Fibroblast of lung (primary cell): ENCODE results near the gene DNAH5. TPM values are rescaled to one million over a fixed set of nuclear protein-coding genes. Genes with fewer than 3 reads are reported as not detected.

Experiments used
- DNase-seq, 2 donors: peaks; one replicate each; pipeline versions ENCODE4 v3.0.0 to v3.0.0-alpha.2; 2010; ENCODE audit warnings: low read depth in 2 of 2
- H2AFZ ChIP-seq: 2 replicates; pipeline ENCODE4 v1.5.1; 2012; ENCODE audit warnings: low read length, control low read depth, inconsistent platforms
- H3K27ac ChIP-seq: 2 replicates; pipeline ENCODE4 v1.5.1; 2011; ENCODE audit warnings: low read length, control low read depth; ENCODE audit not compliant: insufficient read depth
- H3K27me3 ChIP-seq: 2 replicates; pipeline ENCODE4 v1.5.1; 2011; ENCODE audit warnings: mild to moderate bottlenecking, low read length; ENCODE audit not compliant: control insufficient read depth, insufficient read depth
- H3K36me3 ChIP-seq: 2 replicates; pipeline ENCODE4 v1.5.1; 2011; ENCODE audit warnings: low read length; ENCODE audit not compliant: control insufficient read depth, insufficient read depth
- H3K4me1 ChIP-seq: 2 replicates; pipeline ENCODE4 v1.5.1; 2011; ENCODE audit warnings: low read length; ENCODE audit not compliant: control insufficient read depth, insufficient read depth; ENCODE audit errors: extremely low read depth
- H3K4me2 ChIP-seq: 2 replicates; pipeline ENCODE4 v1.5.1; 2011; ENCODE audit warnings: low read length, control low read depth; ENCODE audit not compliant: insufficient read depth; ENCODE audit errors: extremely low read depth
- H3K4me3 ChIP-seq, 4 experiments: fragments of 200-600 bp in 1 of 4; sonication (generic) in 1 of 4; replicated peaks in 1 of 4; 2 replicates each; pipeline ENCODE4 v1.5.1; 2011 to 2016; ENCODE audit warnings: low read length in 4 of 4, low read depth in 3 of 4, mild to moderate bottlenecking in 3 of 4, control low read depth in 2 of 4, inconsistent platforms in 1 of 4, mixed read lengths in 1 of 4; ENCODE audit not compliant: insufficient read depth in 1 of 4; ENCODE audit errors: control extremely low read depth in 1 of 4
- H3K79me2 ChIP-seq: 2 replicates; pipeline ENCODE4 v1.5.1; 2012; ENCODE audit warnings: mild to moderate bottlenecking, low read length, inconsistent platforms; ENCODE audit not compliant: control insufficient read depth, insufficient read depth
- H3K9ac ChIP-seq: 2 replicates; pipeline ENCODE4 v1.5.1; 2011; ENCODE audit warnings: mild to moderate bottlenecking, low read length, control low read depth; ENCODE audit not compliant: insufficient read depth
- H3K9me3 ChIP-seq: 2 replicates; pipeline ENCODE4 v1.5.1; 2012; ENCODE audit warnings: low read depth, low read length; ENCODE audit not compliant: control insufficient read depth, insufficient read depth
- H4K20me1 ChIP-seq: 2 replicates; pipeline ENCODE4 v1.5.1; 2011; ENCODE audit warnings: low read length; ENCODE audit not compliant: control insufficient read depth, insufficient read depth; ENCODE audit errors: extremely low read depth
- EZH2 ChIP-seq: IDR thresholded peaks from 2 replicates; pipeline ENCODE4 v1.5.1; 2012; ENCODE audit warnings: low read length, control low read depth, mild to moderate bottlenecking; ENCODE audit errors: missing control alignments
- polyA plus RNA-seq, 2 donors: library from polyadenylated mRNA; depleted of rRNA in 1 of 2; stranded (reverse) in 1 of 2; unstranded in 1 of 2; fragments of >200 nt; gene quantifications; 2 replicates each; pipeline ENCODE4 v1.2.1, GENCODE V29; 2011 to 2012; ENCODE audit warnings: missing spikeins in 1 of 2
- total RNA-seq: library from RNA; depleted of rRNA; stranded (reverse); fragments of >200 nt; gene quantifications from 2 replicates; pipeline ENCODE4 v1.2.1, GENCODE V29; 2014
- TF ChIP-seq, protein P1 (sequence below), 2 donors: IDR thresholded peaks in 1 of 2; conservative IDR thresholded peaks in 1 of 2; 1 replicate in 1 of 2; 2 replicates in 1 of 2; pipeline ENCODE4 v1.5.1; 2011 to 2012; ENCODE audit warnings: low read length in 2 of 2, control low read depth in 1 of 2, inconsistent platforms in 1 of 2, low read depth in 1 of 2, mild to moderate bottlenecking in 1 of 2

The DNAH5 gene
- total and polyA plus RNA-seq, 2 donors (not counting 1 experiment from before 2014, with no cell fraction given): 2.1 to 3.1 TPM

DNA sequence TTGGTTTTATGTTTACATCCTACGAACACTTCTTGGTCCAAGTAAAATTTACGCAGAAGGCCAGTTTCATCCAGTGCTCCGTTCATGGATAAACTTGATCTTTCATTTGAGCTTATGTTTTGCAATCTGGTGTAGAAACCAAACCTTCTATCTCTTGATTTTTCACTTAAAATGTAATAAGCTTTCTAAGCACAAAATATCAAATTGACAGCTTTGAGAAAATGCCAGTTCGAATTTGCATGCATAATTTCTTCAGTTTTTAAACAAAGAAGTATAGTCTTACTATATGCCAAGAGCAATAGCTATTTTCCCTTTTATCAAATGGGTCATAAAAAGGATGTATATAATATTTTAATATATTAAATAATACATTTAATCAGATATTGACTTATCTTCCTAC lies 17.8 kb downstream of the DNAH5 start:
- no peak for DNase-seq
- no peak overlapping the region for H3K4me3 ChIP-seq
- no peak overlapping the region for H3K4me2 ChIP-seq
- TF ChIP-seq, protein P1, sequence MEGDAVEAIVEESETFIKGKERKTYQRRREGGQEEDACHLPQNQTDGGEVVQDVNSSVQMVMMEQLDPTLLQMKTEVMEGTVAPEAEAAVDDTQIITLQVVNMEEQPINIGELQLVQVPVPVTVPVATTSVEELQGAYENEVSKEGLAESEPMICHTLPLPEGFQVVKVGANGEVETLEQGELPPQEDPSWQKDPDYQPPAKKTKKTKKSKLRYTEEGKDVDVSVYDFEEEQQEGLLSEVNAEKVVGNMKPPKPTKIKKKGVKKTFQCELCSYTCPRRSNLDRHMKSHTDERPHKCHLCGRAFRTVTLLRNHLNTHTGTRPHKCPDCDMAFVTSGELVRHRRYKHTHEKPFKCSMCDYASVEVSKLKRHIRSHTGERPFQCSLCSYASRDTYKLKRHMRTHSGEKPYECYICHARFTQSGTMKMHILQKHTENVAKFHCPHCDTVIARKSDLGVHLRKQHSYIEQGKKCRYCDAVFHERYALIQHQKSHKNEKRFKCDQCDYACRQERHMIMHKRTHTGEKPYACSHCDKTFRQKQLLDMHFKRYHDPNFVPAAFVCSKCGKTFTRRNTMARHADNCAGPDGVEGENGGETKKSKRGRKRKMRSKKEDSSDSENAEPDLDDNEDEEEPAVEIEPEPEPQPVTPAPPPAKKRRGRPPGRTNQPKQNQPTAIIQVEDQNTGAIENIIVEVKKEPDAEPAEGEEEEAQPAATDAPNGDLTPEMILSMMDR (conservative IDR thresholded peaks at IDR 0.05 in 1 of 2, IDR thresholded peaks at IDR 0.05 in 1 of 2; ENCODE audit: low read depth in 1 of 2, low read length in 2 of 2): no peak
- TF ChIP-seq EZH2: no peak
- no peaks in the 10 kb centered on the region for H4K20me1 ChIP-seq
- H3K27ac ChIP-seq: no peak overlapping the region
- H3K9me3 ChIP-seq: no peaks in the 10 kb centered on the region
- H3K79me2 ChIP-seq: no peaks in the 10 kb centered on the region
- H3K4me1 ChIP-seq: no peaks in the 10 kb centered on the region
- H3K27me3 ChIP-seq: no peaks in the 10 kb centered on the region
- no peak overlapping the region for H2AFZ ChIP-seq
- no peaks in the 10 kb centered on the region for H3K36me3 ChIP-seq
- no peak overlapping the region for H3K9ac ChIP-seq

DNA sequence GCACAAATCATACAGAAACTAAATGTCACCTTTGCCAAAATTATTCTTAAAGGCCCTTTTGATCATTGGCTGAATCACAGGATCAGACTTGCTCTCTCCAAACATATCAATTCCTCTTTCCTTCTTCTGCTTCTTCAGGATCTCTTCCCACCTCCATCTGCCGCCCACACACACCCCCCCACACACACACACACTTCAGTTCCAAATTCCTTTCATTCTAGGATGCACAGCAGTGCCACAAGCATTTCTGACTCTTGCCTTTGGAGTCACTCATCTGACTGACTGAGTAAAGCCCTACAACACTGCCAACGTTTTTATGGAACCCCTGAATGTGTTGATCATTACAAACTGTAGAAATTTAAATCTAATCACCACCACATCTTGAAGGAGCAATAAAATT lies 22.9 kb downstream of the DNAH5 start:
- H4K20me1 ChIP-seq: no peaks in the 10 kb centered on the region

DNA sequence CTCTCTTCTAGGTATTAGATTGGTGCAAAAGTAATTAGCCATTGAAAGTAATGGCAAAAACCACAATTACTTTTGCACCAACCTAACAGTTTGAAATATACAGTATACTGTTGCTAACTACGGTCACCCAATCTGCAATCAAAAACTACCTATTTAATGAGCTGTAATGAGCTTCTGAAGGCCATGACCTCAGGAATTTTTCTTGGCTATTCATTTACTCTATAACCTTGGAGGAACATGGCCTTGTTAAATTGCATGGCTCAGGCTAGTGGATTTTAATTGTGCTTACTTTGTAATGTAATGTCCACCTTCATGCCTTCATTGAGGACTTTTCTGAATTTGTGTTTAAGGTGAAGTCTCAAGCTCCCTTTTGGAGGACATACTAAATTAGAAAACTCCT lies 24.7 kb downstream of the DNAH5 start:
- TF ChIP-seq, protein P1 (conservative IDR thresholded peaks at IDR 0.05 in 1 of 2, IDR thresholded peaks at IDR 0.05 in 1 of 2; ENCODE audit: low read depth in 1 of 2, low read length in 2 of 2): no peak
- no peak for TF ChIP-seq EZH2
- Histone ChIP-seq H3K4me2 (no peak overlapping the region), H3K79me2 (no peaks in the 10 kb centered on the region), H3K27ac (no peak overlapping the region), H3K4me1 (no peaks in the 10 kb centered on the region), H3K36me3 (no peaks in the 10 kb centered on the region), H3K9ac (no peak overlapping the region), H3K27me3 (no peaks in the 10 kb centered on the region), H2AFZ (no peak overlapping the region), H3K9me3 (no peaks in the 10 kb centered on the region), H4K20me1 (no peaks in the 10 kb centered on the region), H3K4me3 (no peak overlapping the region)
- DNase-seq: no peak

More for the DNA sequence above, 22.9 kb downstream of the DNAH5 start:
- H3K36me3 ChIP-seq: no peaks in the 10 kb centered on the region
- no peak overlapping the region for H3K9ac ChIP-seq
- TF ChIP-seq EZH2: no peak
- TF ChIP-seq, protein P1 (conservative IDR thresholded peaks at IDR 0.05 in 1 of 2, IDR thresholded peaks at IDR 0.05 in 1 of 2; ENCODE audit: low read depth in 1 of 2, low read length in 2 of 2): no peak
- no peak overlapping the region for H3K27ac ChIP-seq
- H3K4me1 ChIP-seq: no peaks in the 10 kb centered on the region
- H3K79me2 ChIP-seq: no peaks in the 10 kb centered on the region
- H3K9me3 ChIP-seq: no peaks in the 10 kb centered on the region
- H3K4me2 ChIP-seq: no peak overlapping the region
- peak in 1 of 2 donors; percentile 68 for DNase-seq
- no peaks in the 10 kb centered on the region for H3K27me3 ChIP-seq
- H3K4me3 ChIP-seq: no peak overlapping the region
- H2AFZ ChIP-seq: no peak overlapping the region
